ENCODE measurements around the gene WFIKKN1. TPM values are rescaled to one million over a fixed set of nuclear protein-coding genes. Genes with fewer than 3 reads are reported as not detected.

Gene WFIKKN1
- total and polyA plus RNA-seq, 2 of the 13 experiments (the other 11 are each of a cell fraction or from before 2014, with no cell fraction given) = 1.7 to 4.9 TPM

DNA sequence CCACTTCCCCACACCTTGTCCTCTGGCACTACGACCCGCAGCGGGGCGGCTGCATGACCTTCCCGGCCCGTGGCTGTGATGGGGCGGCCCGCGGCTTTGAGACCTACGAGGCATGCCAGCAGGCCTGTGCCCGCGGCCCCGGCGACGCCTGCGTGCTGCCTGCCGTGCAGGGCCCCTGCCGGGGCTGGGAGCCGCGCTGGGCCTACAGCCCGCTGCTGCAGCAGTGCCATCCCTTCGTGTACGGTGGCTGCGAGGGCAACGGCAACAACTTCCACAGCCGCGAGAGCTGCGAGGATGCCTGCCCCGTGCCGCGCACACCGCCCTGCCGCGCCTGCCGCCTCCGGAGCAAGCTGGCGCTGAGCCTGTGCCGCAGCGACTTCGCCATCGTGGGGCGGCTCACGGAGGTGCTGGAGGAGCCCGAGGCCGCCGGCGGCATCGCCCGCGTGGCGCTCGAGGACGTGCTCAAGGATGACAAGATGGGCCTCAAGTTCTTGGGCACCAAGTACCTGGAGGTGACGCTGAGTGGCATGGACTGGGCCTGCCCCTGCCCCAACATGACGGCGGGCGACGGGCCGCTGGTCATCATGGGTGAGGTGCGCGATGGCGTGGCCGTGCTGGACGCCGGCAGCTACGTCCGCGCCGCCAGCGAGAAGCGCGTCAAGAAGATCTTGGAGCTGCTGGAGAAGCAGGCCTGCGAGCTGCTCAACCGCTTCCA, 2.7 kb downstream of the WFIKKN1 start:
- Histone ChIP-seq H3K4me2 (ENCODE audit: low read depth, low read length) (no peak overlapping the region), H3K9ac (ENCODE audit: insufficient read depth, low read depth, low read length) (no peak overlapping the region), H3K4me1 (ENCODE audit: insufficient read depth, low read length) (peaks cover 44% of the 10 kb centered on the region), H3K27me3 (ENCODE audit: control insufficient read depth in 1 of 2, insufficient read depth in 2 of 2, low read length in 2 of 2) (no peaks in the 10 kb centered on the region), H3K27ac (ENCODE audit: extremely low read length, insufficient read depth, low read length) (no peak overlapping the region), H3K79me2 (ENCODE audit: insufficient read depth, low read length) (peaks cover 6% of the 10 kb centered on the region), H3K4me3 (replicated peaks in 1 of 3; ENCODE audit: insufficient read depth in 1 of 3, low read depth in 2 of 3, low read length in 3 of 3) (no peak overlapping the region), H3K9me3 (ENCODE audit: low read length) (no peaks in the 10 kb centered on the region), H2AFZ (ENCODE audit: low read length) (no peak overlapping the region), H3K36me3 (replicated peaks in 1 of 2; ENCODE audit: control insufficient read depth in 1 of 2, insufficient read depth in 2 of 2, low read length in 2 of 2) (no peaks in the 10 kb centered on the region; a peak in 1 of 5 replicates), H4K20me1 (ENCODE audit: insufficient read depth, low read length) (no peaks in the 10 kb centered on the region)
- CTCF ChIA-PET (ENCODE audit: low intra/inter-chr PET ratio, low total read pairs) = no interaction called here
- DNase-seq (ENCODE audit: low spot score) (no peak), FAIRE-seq (no peak), ATAC-seq (no peak)
- in situ Hi-C loops (cut with HindIII; ENCODE audit: extremely low pct_ligation_motif_present, low pct_unique_long_range_greater_than_20kb) = no loop called here
- BruUV-seq (replicated peaks) = no TSS peak
- TF ChIP-seq FOXA3 (CRISPR knock-in tag; IDR thresholded peaks at IDR 0.05) (no peak), RBFOX2 (IDR thresholded peaks at IDR 0.05; ENCODE audit: low read depth, low read length) (peak; percentile 69; the same call in 1 of the 2 replicates), AGO2 (optimal IDR thresholded peaks at IDR 0.05; ENCODE audit: low read depth, low read length) (peak; percentile 69)
- POLR2A ChIA-PET = no interaction called here
- WGBS (ENCODE audit: low lambda C conversion rate) = 96% methylated on average over 44 of the region's 74 CpGs
- intact Hi-C loops (cut with micrococcal nuclease; ENCODE audit: unreplicated experiment) = no loop called here

DNA sequence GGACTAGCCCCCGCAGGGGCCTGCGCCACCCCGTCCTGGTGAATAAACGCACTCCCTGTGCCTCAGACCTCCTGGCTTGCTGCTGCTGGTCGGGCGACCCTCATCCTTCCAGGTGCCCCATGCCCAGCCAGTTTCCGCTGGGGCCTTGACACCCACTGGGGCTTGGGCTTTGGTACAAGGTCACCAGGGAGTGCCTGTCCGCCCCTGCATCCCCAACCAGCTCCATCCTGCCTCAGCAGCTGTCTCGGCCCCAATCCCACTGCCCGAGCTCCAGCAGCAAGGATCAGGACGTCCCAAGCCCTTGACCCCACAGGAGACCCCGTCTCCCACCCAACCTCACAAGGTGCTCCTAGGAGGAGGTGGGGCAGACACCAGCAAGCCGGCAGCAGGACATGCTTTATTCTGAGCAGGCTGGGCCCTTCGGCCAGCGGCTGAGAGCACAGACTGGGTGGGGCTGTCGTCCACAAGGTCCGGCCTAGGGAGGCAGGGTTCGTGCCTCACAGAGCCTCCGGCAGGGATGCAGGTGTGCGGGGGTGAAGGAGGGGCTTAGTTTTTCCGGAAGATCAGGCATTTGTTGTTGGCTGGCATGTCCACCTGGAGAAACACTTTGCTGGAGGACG, 3.4 kb downstream of the WFIKKN1 start:
- Histone ChIP-seq H3K4me3 (replicated peaks in 1 of 3; ENCODE audit: insufficient read depth in 1 of 3, low read depth in 2 of 3, low read length in 3 of 3) (no peak overlapping the region), H3K27me3 (ENCODE audit: control insufficient read depth in 1 of 2, insufficient read depth in 2 of 2, low read length in 2 of 2) (no peaks in the 10 kb centered on the region), H3K27ac (ENCODE audit: extremely low read length, insufficient read depth, low read length) (no peak overlapping the region), H3K79me2 (ENCODE audit: insufficient read depth, low read length) (peaks cover 6% of the 10 kb centered on the region), H3K4me2 (ENCODE audit: low read depth, low read length) (no peak overlapping the region), H3K9me3 (ENCODE audit: low read length) (no peaks in the 10 kb centered on the region), H3K9ac (ENCODE audit: insufficient read depth, low read depth, low read length) (no peak overlapping the region), H3K36me3 (replicated peaks in 1 of 2; ENCODE audit: control insufficient read depth in 1 of 2, insufficient read depth in 2 of 2, low read length in 2 of 2) (no peaks in the 10 kb centered on the region; a peak in 1 of 5 replicates), H3K4me1 (ENCODE audit: insufficient read depth, low read length) (peaks cover 38% of the 10 kb centered on the region), H4K20me1 (ENCODE audit: insufficient read depth, low read length) (no peaks in the 10 kb centered on the region), H2AFZ (ENCODE audit: low read length) (no peak overlapping the region)
- ChIA-PET CTCF (ENCODE audit: low intra/inter-chr PET ratio, low total read pairs) (no interaction called here), POLR2A (no interaction called here)
- intact Hi-C loops (cut with micrococcal nuclease; ENCODE audit: unreplicated experiment) = no loop called here
- ATAC-seq (no peak), DNase-seq (ENCODE audit: low spot score) (no peak), FAIRE-seq (no peak)
- BruUV-seq (replicated peaks) = no TSS peak
- 95% methylated on average over 6 of the region's 22 CpGs for WGBS (ENCODE audit: low lambda C conversion rate)
- in situ Hi-C loops (cut with HindIII; ENCODE audit: extremely low pct_ligation_motif_present, low pct_unique_long_range_greater_than_20kb) = no loop called here
- TF ChIP-seq RBFOX2 (IDR thresholded peaks at IDR 0.05; ENCODE audit: low read depth, low read length) (peak; percentile 38; the same call in 1 of the 2 replicates), ZNF746 (CRISPR knock-in tag; IDR thresholded peaks at IDR 0.05) (no peak), ZEB1 (IDR thresholded peaks at IDR 0.05; ENCODE audit: insufficient replicate concordance, low read depth) (no peak), THYN1 (CRISPR knock-in tag; IDR thresholded peaks at IDR 0.05; ENCODE audit: borderline replicate concordance, low read depth) (no peak), PHF5A (CRISPR knock-in tag; IDR thresholded peaks at IDR 0.05; ENCODE audit: low read depth, unreplicated experiment) (no peak), KDM5A (IDR thresholded peaks at IDR 0.05; ENCODE audit: borderline replicate concordance, low read length) (no peak), EP300 (IDR thresholded peaks at IDR 0.05; ENCODE audit: low read depth in 2 of 2, low read length in 2 of 2) (no peak), EP300 (CRISPR knock-in tag; IDR thresholded peaks at IDR 0.05; ENCODE audit: borderline replicate concordance) (no peak), HNF4A (CRISPR knock-in tag; IDR thresholded peaks at IDR 0.05) (no peak), SNAI1 (CRISPR knock-in tag; IDR thresholded peaks at IDR 0.05; ENCODE audit: borderline replicate concordance) (no peak), AGO2 (optimal IDR thresholded peaks at IDR 0.05; ENCODE audit: low read depth, low read length) (peak; percentile 64), TOPORS (CRISPR knock-in tag; IDR thresholded peaks at IDR 0.05) (no peak)
- TF ChIP-seq, protein P1, sequence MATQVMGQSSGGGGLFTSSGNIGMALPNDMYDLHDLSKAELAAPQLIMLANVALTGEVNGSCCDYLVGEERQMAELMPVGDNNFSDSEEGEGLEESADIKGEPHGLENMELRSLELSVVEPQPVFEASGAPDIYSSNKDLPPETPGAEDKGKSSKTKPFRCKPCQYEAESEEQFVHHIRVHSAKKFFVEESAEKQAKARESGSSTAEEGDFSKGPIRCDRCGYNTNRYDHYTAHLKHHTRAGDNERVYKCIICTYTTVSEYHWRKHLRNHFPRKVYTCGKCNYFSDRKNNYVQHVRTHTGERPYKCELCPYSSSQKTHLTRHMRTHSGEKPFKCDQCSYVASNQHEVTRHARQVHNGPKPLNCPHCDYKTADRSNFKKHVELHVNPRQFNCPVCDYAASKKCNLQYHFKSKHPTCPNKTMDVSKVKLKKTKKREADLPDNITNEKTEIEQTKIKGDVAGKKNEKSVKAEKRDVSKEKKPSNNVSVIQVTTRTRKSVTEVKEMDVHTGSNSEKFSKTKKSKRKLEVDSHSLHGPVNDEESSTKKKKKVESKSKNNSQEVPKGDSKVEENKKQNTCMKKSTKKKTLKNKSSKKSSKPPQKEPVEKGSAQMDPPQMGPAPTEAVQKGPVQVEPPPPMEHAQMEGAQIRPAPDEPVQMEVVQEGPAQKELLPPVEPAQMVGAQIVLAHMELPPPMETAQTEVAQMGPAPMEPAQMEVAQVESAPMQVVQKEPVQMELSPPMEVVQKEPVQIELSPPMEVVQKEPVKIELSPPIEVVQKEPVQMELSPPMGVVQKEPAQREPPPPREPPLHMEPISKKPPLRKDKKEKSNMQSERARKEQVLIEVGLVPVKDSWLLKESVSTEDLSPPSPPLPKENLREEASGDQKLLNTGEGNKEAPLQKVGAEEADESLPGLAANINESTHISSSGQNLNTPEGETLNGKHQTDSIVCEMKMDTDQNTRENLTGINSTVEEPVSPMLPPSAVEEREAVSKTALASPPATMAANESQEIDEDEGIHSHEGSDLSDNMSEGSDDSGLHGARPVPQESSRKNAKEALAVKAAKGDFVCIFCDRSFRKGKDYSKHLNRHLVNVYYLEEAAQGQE (IDR thresholded peaks at IDR 0.05; ENCODE audit: borderline replicate concordance in 1 of 2, low read depth in 1 of 2, low read length in 2 of 2) = no peak
